ENCODE data around the gene NAA10. TPM values are rescaled to one million over a fixed set of nuclear protein-coding genes. Genes with fewer than 3 reads are reported as not detected.

NAA10 gene
- total RNA-seq, 1 experiment from 2014 or later = 91.3 TPM

- Mint-ChIP-seq H3K4me3 (ENCODE audit: unreplicated experiment) (no peak overlapping the region), H3K36me3 (ENCODE audit: insufficient read depth, unreplicated experiment) (peaks cover 80% of the 10 kb centered on the region), H3K9me3 (ENCODE audit: unreplicated experiment) (no peaks in the 10 kb centered on the region), H3K4me1 (ENCODE audit: low read depth, unreplicated experiment) (no peaks in the 10 kb centered on the region), H3K27ac (ENCODE audit: unreplicated experiment) (no peak overlapping the region), H3K27me3 (ENCODE audit: insufficient read depth, unreplicated experiment) (no peaks in the 10 kb centered on the region)
- intact Hi-C loops (cut with micrococcal nuclease; ENCODE audit: unreplicated experiment) = no loop called here
- no peak overlapping the region for H3K4me3 ChIP-seq (ENCODE audit: low read depth, low read length)
- no peaks in the 10 kb centered on the region for H3K9me3 ChIP-seq
- H3K4me1 ChIP-seq = no peaks in the 10 kb centered on the region
- no peaks in the 10 kb centered on the region for H3K27me3 ChIP-seq (replicated peaks; ENCODE audit: control insufficient read depth, insufficient read depth, low read length)
- TF ChIP-seq CTCF (IDR thresholded peaks at IDR 0.05; ENCODE audit: insufficient read depth in 1 of 2, low read depth in 1 of 2, low read length in 1 of 2, severe bottlenecking in 1 of 2, unreplicated experiment in 1 of 2) = no peak
- H3K36me3 ChIP-seq (ENCODE audit: control insufficient read depth, insufficient read depth, low read length) = no peaks in the 10 kb centered on the region; the same call in 1 of the 2 replicates
- DNase-seq = no peak
- ChIA-PET CTCF (no interaction called here), POLR2A (no interaction called here)
- BruUV-seq (replicated peaks) = TSS peak; percentile 27
Measured at GRCh38 chrX:153954558-153955227, 19.9 kb upstream of the NAA10 start.

GRCh38 chrX:153953892-153954557, 19.2 kb upstream of the NAA10 start:
- Mint-ChIP-seq H3K27me3 (ENCODE audit: insufficient read depth, unreplicated experiment) (no peaks in the 10 kb centered on the region), H3K4me3 (ENCODE audit: unreplicated experiment) (no peak overlapping the region), H3K27ac (ENCODE audit: unreplicated experiment) (no peak overlapping the region), H3K36me3 (ENCODE audit: insufficient read depth, unreplicated experiment) (peaks cover 81% of the 10 kb centered on the region), H3K4me1 (ENCODE audit: low read depth, unreplicated experiment) (no peaks in the 10 kb centered on the region), H3K9me3 (ENCODE audit: unreplicated experiment) (no peaks in the 10 kb centered on the region)
- intact Hi-C loops (cut with micrococcal nuclease; ENCODE audit: unreplicated experiment) = loop anchor here (1.0 kb wide), 1 partner anchor 30 kb away; no protein-coding TSS in a partner anchor
- no peak overlapping the region for H3K4me3 ChIP-seq (ENCODE audit: low read depth, low read length)
- no peaks in the 10 kb centered on the region for H3K9me3 ChIP-seq
- BruUV-seq (replicated peaks) = no TSS peak
- no peak for DNase-seq
- no peaks in the 10 kb centered on the region for H3K4me1 ChIP-seq
- CTCF ChIA-PET = no interaction called here
- no peaks in the 10 kb centered on the region; the same call in 1 of the 2 replicates for H3K36me3 ChIP-seq (ENCODE audit: control insufficient read depth, insufficient read depth, low read length)
- TF ChIP-seq CTCF (IDR thresholded peaks at IDR 0.05; ENCODE audit: insufficient read depth in 1 of 2, low read depth in 1 of 2, low read length in 1 of 2, severe bottlenecking in 1 of 2, unreplicated experiment in 1 of 2) = no peak
- POLR2A ChIA-PET = no interaction called here
- H3K27me3 ChIP-seq (replicated peaks; ENCODE audit: control insufficient read depth, insufficient read depth, low read length) = no peaks in the 10 kb centered on the region

- ChIA-PET POLR2A (no interaction called here), CTCF (no interaction called here)
- Mint-ChIP-seq H3K27me3 (ENCODE audit: insufficient read depth, unreplicated experiment) (no peaks in the 10 kb centered on the region), H3K36me3 (ENCODE audit: insufficient read depth, unreplicated experiment) (peaks cover 81% of the 10 kb centered on the region), H3K4me3 (ENCODE audit: unreplicated experiment) (no peak overlapping the region), H3K27ac (ENCODE audit: unreplicated experiment) (no peak overlapping the region), H3K4me1 (ENCODE audit: low read depth, unreplicated experiment) (no peaks in the 10 kb centered on the region), H3K9me3 (ENCODE audit: unreplicated experiment) (no peaks in the 10 kb centered on the region)
- intact Hi-C loops (cut with micrococcal nuclease; ENCODE audit: unreplicated experiment) = loop anchor here (1.0 kb wide), 1 partner anchor 29 kb away; no protein-coding TSS in a partner anchor
- H3K36me3 ChIP-seq (ENCODE audit: control insufficient read depth, insufficient read depth, low read length) = no peaks in the 10 kb centered on the region; the same call in 1 of the 2 replicates
- no peaks in the 10 kb centered on the region for H3K27me3 ChIP-seq (replicated peaks; ENCODE audit: control insufficient read depth, insufficient read depth, low read length)
- H3K4me1 ChIP-seq = no peaks in the 10 kb centered on the region
- DNase-seq = peak; percentile 51 to 69
- TF ChIP-seq CTCF (IDR thresholded peaks at IDR 0.05; ENCODE audit: insufficient read depth in 1 of 2, low read depth in 1 of 2, low read length in 1 of 2, severe bottlenecking in 1 of 2, unreplicated experiment in 1 of 2) = peak; percentile 72 to 82
- H3K4me3 ChIP-seq (ENCODE audit: low read depth, low read length) = no peak overlapping the region
- no peaks in the 10 kb centered on the region for H3K9me3 ChIP-seq
- BruUV-seq (replicated peaks) = no TSS peak
Measured at GRCh38 chrX:153953342-153953830, 18.5 kb upstream of the NAA10 start.
